NT2/D1 (cell line): Measurements from ENCODE around the gene HSPB8.

Experiments used
- SUZ12 ChIP-seq: IDR thresholded peaks from 2 replicates; pipeline ENCODE4 v1.6.1; 2011; ENCODE audit not compliant: insufficient read length, insufficient read depth; ENCODE audit errors: extremely low read depth
- YY1 ChIP-seq: IDR thresholded peaks from 2 replicates; pipeline ENCODE4 v1.6.1; 2011; ENCODE audit not compliant: insufficient read length, insufficient read depth
- ZNF274 ChIP-seq: IDR thresholded peaks from 2 replicates; pipeline ENCODE4 v1.6.1; 2011; ENCODE audit warnings: mild to moderate bottlenecking, low read depth, low read length

GRCh38 chr12:119159844-119160243 is 18.9 kb upstream of the HSPB8 start:
- TF ChIP-seq ZNF274: no peak
- no peak for TF ChIP-seq SUZ12
- TF ChIP-seq YY1: no peak
